Heart left ventricle (tissue), 16 donors: ENCODE measurements around the gene PRKN. TPM values are rescaled to one million over a fixed set of nuclear protein-coding genes. Genes with fewer than 3 reads are reported as not detected.

ENCODE experiments used
- ATAC-seq, 4 donors: fragments of 200-7000 bp; cut with Tn5 transposase; one replicate each; pipeline ENCODE4 v1.9.1; 2020 to 2022; ENCODE audit warnings: moderate library complexity in 4 of 4, mild to moderate bottlenecking in 3 of 4, moderate number of reproducible peaks in 1 of 4
- DNase-seq, 5 donors: peaks; one replicate each; pipeline ENCODE4 v3.0.0-alpha.2; 2020
- H3K27ac ChIP-seq, 12 donors: fragments of 200-600 bp; sonication (generic) in 4 of 12; one replicate each; pipeline versions ENCODE4 v1.5.0 to v1.8.0; 2016 to 2022; ENCODE audit warnings: mild to moderate bottlenecking in 2 of 12
- H3K27me3 ChIP-seq, 9 donors: fragments of 200-600 bp; sonication (generic) in 2 of 9; one replicate each; pipeline versions ENCODE4 v1.5.1 to v1.8.0; 2016 to 2022; ENCODE audit warnings: mild to moderate bottlenecking in 3 of 9
- H3K36me3 ChIP-seq, 9 donors: fragments of 200-600 bp; sonication (generic) in 2 of 9; one replicate each; pipeline versions ENCODE4 v1.5.0 to v1.8.0; 2018 to 2022; ENCODE audit warnings: mild to moderate bottlenecking in 2 of 9
- H3K4me1 ChIP-seq, 12 donors: fragments of 200-600 bp; sonication (generic) in 4 of 12; one replicate each; pipeline versions ENCODE4 v1.5.0 to v1.8.0; 2016 to 2022; ENCODE audit warnings: mild to moderate bottlenecking in 3 of 12
- H3K4me3 ChIP-seq, 12 donors: fragments of 200-600 bp; sonication (generic) in 4 of 12; one replicate each; pipeline versions ENCODE4 v1.5.0 to v1.8.0; 2017 to 2022; ENCODE audit warnings: mild to moderate bottlenecking in 9 of 12, moderate library complexity in 4 of 12
- H3K9me3 ChIP-seq, 12 donors: fragments of 200-600 bp; sonication (generic) in 4 of 12; one replicate each; pipeline versions ENCODE4 v1.5.0 to v1.8.0; 2016 to 2022; ENCODE audit warnings: mild to moderate bottlenecking in 1 of 12
- POLR2A ChIP-seq, 2 donors: fragments of 450-650 bp; IDR thresholded peaks; one replicate each; pipeline ENCODE4 v1.6.1; 2017; ENCODE audit warnings: antibody characterized with exemption in 2 of 2, mild to moderate bottlenecking in 2 of 2, moderate library complexity in 2 of 2
- WGBS, 4 donors: extraction: QIAGEN DNeasy Blood & Tissue Kit in 2 of 4; methylation state at CpG; one replicate each; pipeline versions ENCODE4 v1.1.5 to v1.1.7; 2013 to 2018; 5-methylcytosine and 5-hydroxymethylcytosine counted together
- intact Hi-C, 10 donors: fragments of 100-400 bp; cut with DNase I; formaldehyde crosslinking; loops; one replicate each; pipeline versions ENCODE4 v1.11.1 to v1.14.2; 2022
- polyA plus RNA-seq, 2 donors: library from polyadenylated mRNA; stranded (reverse); fragments of 200-250 nt; gene quantifications; one replicate each; pipeline ENCODE4 v1.2.3, GENCODE V29; 2013
- total RNA-seq, 9 donors: library from RNA; depleted of rRNA in 2 of 9; stranded (reverse); fragments of >200 nt in 2 of 9; fragmentation: NEBNext Ultra II Directional in 3 of 9; extraction: Animal tissue kit (Norgen Biotek cat#: 25700) in 3 of 9; gene quantifications; one replicate each; pipeline versions ENCODE4 v1.1.0 to v1.2.4, GENCODE V29; 2016 to 2023
- TF ChIP-seq, protein P1 (sequence below), 12 donors: fragments of 200-600 bp; sonication (generic) in 4 of 12; IDR thresholded peaks; one replicate each; pipeline versions ENCODE4 v1.5.0 to v1.8.0; 2018 to 2022; ENCODE audit warnings: antibody characterized with exemption in 12 of 12, mild to moderate bottlenecking in 5 of 12
- donor health status: ischemic (EF 13 %, LVEDD 7.1; RV severe dilation, severe dysfunction).
- donor health status: healthy with polysubstance abuse.
- donor health status: DM: no; HTN: yes; CAD: no.
- donor health status: DM: no; HTN: no; CAD: no.
- donor health status: ischemic (EF 25% LVEDD 6.9; RV normal size, moderate dysfunction).
- donor health status: ischemic (EF 25% LVEDD 5.7; RV mildly dilated, moderate dysfunction).
- donor health status: healthy.
- donor health status: DM: yes; HTN: yes; CAD: no.
- donor health status: ischemic (EF 35%, LVEDD 5.7; RV mildly dilated, moderate dysfunction).
- donor health status: nonischemic (EF 11% LVEDD 7.7; RV severe dilation, severe dysfunction).
- donor health status: DM: yes; HTN: yes; CAD: no.
- donor health status: PGD.
- donor health status: ischemic (EF 29% LVEDD 5.4; RV normal size, mild dysfunction).
- donor health status: nonischemic (EF 23%, LVEDD 6.1; RV moderate dilation, normal function).

The PRKN gene
- total and polyA plus RNA-seq, 11 donors: 3.4 to 32.5 (median 21.2) TPM

DNA sequence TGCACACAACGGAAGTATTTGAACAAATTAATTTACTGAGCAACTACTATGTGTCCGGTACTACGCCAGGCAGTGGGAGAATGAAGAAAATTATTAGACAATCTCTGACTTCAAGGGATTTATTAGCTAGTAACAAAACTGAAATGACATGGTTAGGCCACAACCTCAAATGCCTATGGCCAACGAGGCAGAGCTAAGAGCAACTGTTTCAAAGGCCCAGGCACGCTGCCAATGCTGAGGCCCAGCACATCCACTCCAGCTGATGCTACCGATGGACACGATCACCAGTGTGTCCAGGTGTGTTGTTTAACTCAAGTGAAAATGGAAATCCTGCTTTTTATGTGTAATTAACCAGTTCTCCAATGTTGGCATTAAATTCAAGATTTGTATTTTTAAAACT is 420.9 kb downstream of the PRKN start:
- no peaks in the 10 kb centered on the region for H3K27me3 ChIP-seq
- H3K4me3 ChIP-seq: no peak overlapping the region
- no peak for TF ChIP-seq POLR2A (IDR thresholded peaks at IDR 0.05)
- TF ChIP-seq, protein P1, sequence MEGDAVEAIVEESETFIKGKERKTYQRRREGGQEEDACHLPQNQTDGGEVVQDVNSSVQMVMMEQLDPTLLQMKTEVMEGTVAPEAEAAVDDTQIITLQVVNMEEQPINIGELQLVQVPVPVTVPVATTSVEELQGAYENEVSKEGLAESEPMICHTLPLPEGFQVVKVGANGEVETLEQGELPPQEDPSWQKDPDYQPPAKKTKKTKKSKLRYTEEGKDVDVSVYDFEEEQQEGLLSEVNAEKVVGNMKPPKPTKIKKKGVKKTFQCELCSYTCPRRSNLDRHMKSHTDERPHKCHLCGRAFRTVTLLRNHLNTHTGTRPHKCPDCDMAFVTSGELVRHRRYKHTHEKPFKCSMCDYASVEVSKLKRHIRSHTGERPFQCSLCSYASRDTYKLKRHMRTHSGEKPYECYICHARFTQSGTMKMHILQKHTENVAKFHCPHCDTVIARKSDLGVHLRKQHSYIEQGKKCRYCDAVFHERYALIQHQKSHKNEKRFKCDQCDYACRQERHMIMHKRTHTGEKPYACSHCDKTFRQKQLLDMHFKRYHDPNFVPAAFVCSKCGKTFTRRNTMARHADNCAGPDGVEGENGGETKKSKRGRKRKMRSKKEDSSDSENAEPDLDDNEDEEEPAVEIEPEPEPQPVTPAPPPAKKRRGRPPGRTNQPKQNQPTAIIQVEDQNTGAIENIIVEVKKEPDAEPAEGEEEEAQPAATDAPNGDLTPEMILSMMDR (IDR thresholded peaks at IDR 0.05): no peak
- WGBS, 4 donors: 82 to 95% (median 89%) methylated on average over 7 of the region's 7 CpGs
- H3K36me3 ChIP-seq: no peaks in the 10 kb centered on the region
- ATAC-seq (no peak), DNase-seq (no peak)
- no peaks in the 10 kb centered on the region for H3K4me1 ChIP-seq
- intact Hi-C loops: no loop called here
- no peaks in the 10 kb centered on the region for H3K9me3 ChIP-seq
- H3K27ac ChIP-seq: no peak overlapping the region

DNA sequence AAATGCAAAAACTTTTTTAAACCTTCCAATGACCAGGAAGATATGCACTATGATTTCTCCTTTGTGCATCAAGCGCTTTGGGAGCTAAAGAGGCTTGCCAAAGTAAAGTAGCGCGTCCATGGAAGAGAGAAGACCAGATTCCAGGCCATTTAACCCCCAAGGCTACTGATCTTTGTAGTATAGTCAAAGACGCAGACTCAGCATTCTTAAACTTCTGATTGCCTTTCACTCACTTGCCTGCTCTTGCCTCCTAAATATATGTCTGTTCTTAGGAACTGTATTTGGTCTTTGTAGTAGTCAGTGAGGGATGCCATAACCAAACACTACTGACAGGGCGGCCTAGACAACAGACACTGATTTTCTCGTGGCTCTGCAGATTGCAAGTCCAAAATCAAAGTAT is 426.4 kb downstream of the PRKN start:
- 83 to 93% (median 88%) methylated on average over 6 of the region's 6 CpGs for WGBS, 4 donors
- Histone ChIP-seq H3K27ac (no peak overlapping the region), H3K9me3 (no peaks in the 10 kb centered on the region), H3K4me1 (peaks cover 0 to 5% (median 0%) of the 10 kb centered on the region in 12 donors), H3K27me3 (no peaks in the 10 kb centered on the region), H3K36me3 (no peaks in the 10 kb centered on the region), H3K4me3 (no peak overlapping the region)
- intact Hi-C loops: no loop called here
- TF ChIP-seq POLR2A (IDR thresholded peaks at IDR 0.05): no peak
- TF ChIP-seq, protein P1 (IDR thresholded peaks at IDR 0.05): no peak
- DNase-seq: no peak
- ATAC-seq: no peak

DNA sequence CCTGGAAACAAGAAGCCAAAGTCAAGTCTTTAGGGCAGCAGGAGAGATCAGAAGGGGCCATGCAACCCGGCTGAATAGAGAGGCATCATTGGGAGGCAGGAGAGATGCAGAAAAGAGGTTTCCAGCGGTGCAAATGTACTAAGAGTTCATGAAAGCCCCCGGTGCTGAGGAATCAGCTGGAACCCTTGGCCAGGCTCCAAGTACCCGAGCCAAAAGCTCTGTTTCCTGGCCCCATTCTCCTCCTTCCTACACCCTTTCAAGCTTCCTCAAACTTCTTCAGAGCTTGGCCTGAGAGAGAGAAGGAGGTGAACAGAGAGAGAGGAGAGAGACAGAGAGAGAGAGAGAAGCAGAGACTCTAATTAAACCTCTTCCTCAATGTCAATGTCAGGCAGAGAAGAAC is 433.5 kb downstream of the PRKN start:
- Histone ChIP-seq H3K27ac (no peak overlapping the region), H3K36me3 (no peaks in the 10 kb centered on the region), H3K9me3 (no peaks in the 10 kb centered on the region), H3K4me3 (no peak overlapping the region), H3K27me3 (no peaks in the 10 kb centered on the region), H3K4me1 (peaks cover 0 to 23% (median 7%) of the 10 kb centered on the region in 12 donors)
- 29 to 36% (median 32%) methylated on average over 4 of the region's 4 CpGs for WGBS, 4 donors
- DNase-seq (peak in 1 of 5 donors; percentile 18), ATAC-seq (no peak)
- intact Hi-C loops: no loop called here
- TF ChIP-seq, protein P1 (IDR thresholded peaks at IDR 0.05): no peak
- TF ChIP-seq POLR2A (IDR thresholded peaks at IDR 0.05): no peak

DNA sequence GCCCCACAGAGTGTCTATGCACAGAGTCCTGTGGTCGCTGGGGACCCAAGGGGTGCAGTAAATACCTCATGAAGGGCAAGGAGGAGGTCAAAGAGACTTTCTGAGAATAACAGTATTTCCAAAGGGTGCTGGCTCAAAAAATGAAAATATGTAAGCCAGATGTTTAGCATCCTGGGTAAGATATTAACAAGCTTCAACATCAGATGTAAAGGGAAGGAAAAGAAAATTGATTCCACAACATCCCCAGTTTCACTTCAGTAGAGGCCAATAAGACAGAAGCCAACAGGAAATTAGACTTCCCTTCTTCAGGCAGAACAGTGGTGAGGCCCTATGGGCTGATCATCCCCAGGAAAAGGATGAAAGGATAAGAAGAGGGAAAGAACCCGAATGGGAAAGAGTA is 434.7 kb downstream of the PRKN start:
- Histone ChIP-seq H3K27ac (no peak overlapping the region), H3K4me1 (peaks cover 0 to 19% (median 7%) of the 10 kb centered on the region in 12 donors), H3K27me3 (no peaks in the 10 kb centered on the region), H3K36me3 (no peaks in the 10 kb centered on the region), H3K4me3 (no peak overlapping the region), H3K9me3 (no peaks in the 10 kb centered on the region)
- no peak for ATAC-seq
- intact Hi-C loops: no loop called here
- no peak for DNase-seq
- TF ChIP-seq POLR2A (IDR thresholded peaks at IDR 0.05): no peak
- TF ChIP-seq, protein P1 (IDR thresholded peaks at IDR 0.05): no peak
- 65 to 83% (median 76%) methylated on average over 2 of the region's 2 CpGs for WGBS, 4 donors
